A172 (cell line): ENCODE measurements around the gene SPACDR. TPM values are rescaled to one million over a fixed set of nuclear protein-coding genes. Genes with fewer than 3 reads are reported as not detected.
A peak's percentile ranks its signal among the peaks of the same experiment; 100 is the strongest.
"Not testable (repeated sequence)": the region's sequence is repeated elsewhere in the genome, so short reads cannot be mapped to it uniquely, and the experiment has no call there.

Source experiments
- DNase-seq: peaks from one replicate; pipeline ENCODE4 v3.0.0-alpha.2; 2015; ENCODE audit warnings: low spot score
- total RNA-seq: library from RNA; depleted of rRNA; stranded (reverse); fragments of >200 nt; shearing (Covaris generic); gene quantifications from 2 replicates; pipeline ENCODE4 v1.2.3, GENCODE V29; 2014

The SPACDR gene
- total RNA-seq, 1 experiment from 2014 or later = 8.3 TPM

DNA sequence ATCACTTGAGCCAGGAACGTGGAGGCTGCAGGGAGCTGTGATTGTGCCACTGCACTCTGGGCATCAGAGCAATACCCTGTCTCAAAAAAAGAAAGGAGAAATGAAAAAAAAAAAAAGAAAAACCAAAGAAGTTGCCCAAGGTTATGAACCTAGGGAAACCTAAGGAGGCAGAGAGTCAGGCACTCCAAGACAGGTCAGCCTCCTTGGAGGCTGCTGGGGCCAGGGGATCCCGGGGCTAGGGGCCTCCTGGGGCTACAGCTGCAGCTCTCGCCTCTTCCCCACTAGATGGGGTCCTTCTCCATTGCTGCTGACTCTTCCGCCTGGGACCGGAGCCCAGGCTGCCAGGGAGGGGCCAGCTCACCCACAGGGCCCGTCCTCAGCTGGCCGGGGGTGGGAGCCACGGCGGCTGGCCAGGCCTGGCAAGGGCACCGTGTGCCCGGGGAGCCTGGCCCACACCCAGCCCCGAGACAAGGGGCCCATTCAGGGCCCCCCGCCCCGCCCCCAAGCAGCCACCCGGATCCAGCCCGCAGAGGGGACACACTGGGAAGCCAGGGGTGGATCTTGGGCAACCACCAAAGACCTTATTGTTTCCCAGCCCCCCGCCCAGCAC is 1.7 kb upstream of the SPACDR start:
- DNase-seq = peak; percentile 81

DNA sequence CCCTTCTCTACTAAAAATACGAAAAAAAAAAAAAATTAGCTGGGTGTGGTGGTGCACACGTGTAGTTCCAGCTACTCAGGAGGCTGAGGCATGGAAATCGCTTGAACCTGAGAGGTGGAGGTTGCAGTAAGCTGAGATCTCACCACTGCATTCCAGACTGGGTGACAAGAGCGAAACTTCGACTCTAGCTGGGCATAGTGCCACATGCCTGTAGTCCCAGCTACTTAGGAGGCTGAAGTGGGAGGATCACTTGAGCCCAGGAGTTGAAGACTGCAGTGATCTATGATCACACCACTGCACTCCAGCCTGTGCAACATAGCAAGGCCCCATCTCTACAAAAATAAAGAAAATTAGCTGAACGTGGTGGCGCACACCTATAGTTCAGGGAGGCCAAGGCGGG is 1.2 kb upstream of the SPACDR start:
- DNase-seq = peak; percentile 52

DNA sequence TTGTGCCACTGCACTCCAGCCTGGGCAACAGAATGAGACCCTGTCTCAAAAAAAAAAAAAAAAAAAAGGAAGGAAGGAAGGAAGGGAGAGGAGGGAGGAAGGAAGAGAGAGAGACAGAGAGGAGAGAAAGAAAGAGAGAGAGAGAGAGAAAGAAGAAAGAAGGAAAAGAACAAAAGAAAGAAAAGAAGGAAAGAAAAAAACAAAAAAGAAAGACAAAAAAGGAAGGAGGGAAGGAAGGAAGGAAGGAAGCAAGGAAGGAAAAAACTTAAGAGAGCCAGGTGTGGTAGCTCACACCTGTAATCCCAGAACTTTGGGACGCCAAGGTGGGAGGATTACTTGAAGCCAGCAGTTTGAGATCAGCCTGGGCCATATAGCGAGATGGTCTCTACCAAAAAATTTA is 731 bp upstream of the SPACDR start:
- DNase-seq = no peak

DNA sequence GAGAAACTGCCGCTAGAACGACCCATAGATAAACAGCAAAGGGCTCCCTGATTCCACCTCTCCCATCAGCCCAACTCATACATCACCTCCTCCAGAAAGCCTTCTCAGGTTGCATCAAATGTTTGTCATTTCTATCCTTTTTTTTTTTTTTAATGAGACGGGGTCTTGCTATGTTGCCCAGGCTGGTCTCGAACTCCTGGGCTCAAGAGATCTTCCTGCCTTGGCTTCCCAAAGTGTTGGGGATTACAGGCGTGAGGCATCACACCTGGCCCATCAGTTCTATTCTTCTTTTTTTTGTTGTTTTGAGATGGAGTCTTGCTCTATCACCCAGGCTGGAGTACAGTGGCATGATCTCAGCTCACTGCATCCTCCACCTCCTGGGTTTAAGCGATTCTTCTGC is 7.0 kb downstream of the SPACDR start:
- no peak for DNase-seq

DNA sequence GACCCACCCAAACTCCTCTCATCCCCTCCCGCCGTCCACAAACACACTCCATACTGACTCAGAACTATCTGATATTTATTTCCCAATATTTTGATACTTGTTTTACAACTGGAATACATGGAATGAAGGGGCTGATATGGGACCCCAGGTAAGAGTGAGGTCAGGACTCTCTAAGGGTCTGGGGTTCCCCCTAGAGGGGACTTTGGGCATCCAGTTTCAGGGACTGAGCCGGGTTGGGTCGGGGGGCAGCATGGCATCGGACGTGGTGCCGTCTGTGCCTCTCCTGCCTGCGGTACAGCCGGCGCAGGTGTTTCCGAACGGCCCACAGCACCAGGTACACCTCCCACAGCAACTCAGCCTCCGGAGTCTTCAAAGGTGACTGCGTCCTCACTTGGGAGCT is 7.5 kb downstream of the SPACDR start:
- no peak for DNase-seq

DNA sequence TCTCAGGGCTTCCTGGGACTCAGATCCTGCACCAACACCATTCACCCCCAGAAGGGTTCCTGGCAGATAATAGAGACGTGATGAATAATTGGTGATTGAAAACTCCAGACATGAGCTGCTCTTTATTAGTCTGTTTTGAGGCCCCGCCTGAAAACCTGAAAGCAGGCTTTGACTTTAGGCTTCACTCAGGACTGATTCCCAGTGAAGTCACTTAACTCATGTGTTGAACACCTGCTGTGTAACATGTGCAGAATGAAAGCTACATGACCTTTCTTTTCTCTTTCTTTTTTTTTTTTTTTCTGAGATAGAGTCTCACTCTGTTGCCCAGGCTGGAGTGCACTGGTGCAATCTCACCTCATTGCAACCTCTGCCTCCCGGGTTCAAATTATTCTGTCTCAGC is 8.9 kb downstream of the SPACDR start:
- no peak for DNase-seq

DNA sequence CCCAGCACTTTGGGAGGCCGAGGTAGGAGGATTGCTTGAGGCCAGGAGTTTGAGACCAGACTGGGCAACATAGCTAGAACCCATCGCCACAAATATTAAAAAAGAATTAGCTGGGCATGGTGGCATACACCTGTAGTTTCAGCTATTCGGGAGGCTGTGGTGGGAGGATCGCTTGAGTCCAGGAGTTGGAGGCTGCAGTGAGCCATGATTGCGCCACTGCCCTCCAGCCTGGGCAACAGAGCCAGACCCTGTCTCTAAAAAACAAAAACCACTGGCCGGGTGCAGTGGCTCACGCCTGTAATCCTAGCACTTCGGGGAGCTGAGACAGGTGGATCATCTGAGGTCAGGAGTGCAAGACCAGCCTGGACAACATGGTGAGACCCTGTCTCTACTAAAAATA is 10.2 kb downstream of the SPACDR start:
- not testable (repeated sequence) for DNase-seq

DNA sequence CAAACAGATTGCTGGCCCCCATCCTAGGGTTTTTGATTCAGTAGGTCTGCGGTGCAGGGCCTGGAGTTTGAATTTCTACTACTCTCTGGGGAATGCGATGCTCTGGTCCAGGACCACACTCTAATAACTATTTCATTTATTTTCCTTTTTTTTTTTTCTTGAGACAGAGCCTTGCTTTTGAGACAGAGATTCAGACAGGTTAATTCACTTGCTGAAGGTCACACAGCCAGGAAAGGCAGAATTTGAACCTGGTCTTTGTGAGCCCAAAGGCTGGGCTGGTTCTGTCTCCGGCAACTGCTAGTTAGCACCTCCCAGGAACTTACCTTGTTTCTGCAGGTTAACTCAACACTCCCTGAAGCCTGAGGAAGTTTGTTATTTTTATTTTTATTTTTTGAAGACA is 11.5 kb downstream of the SPACDR start:
- no peak for DNase-seq

DNA sequence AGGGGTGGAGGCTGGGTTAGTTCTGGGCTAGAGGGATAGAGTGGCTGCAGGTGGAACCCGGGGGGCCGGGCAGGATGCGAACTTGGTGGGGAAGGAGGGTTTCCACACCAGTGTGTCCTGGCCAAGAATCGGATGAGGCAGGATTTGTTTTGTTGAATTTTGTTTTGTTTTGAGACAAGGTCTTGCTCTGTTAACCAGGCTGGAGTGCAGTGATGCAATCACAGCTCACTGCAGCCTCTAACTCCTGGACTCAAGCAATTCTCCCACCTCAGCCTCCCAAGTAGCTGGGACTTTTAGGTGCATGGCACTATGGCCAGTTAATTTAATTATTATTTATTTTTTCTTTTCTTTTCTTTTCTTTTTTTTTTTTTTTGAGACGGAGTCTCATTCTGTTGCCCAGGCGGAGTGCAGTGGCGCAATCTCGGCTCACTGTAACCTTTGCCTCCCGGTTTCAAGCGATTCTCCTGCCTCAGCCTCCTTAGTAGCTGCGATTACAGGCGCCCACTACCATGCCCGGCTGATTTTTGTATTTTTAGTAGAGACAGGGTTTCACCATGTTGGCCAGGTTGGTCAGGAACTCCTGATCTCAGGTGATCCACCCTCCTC is 14.8 kb downstream of the SPACDR start:
- no peak for DNase-seq

DNA sequence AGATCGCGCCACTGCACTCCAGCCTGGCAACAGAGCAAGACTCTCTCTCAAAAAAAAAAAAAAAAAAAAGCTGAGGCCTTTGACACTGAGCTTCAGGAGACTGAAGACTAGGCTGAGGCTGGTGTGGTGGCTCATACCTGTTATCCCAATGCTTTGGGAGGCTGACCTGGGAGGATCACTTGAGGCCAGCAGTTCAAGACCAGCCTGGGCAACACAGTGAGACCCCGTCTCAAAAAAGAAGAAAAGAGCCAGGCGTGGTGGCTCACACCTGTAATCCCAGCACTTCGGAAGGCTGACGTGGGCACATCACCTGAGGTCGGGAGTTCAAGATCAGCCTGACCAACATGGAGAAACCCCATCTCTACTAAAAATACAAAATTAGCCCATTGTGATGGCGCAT is 16.7 kb downstream of the SPACDR start:
- not testable (repeated sequence) for DNase-seq

DNA sequence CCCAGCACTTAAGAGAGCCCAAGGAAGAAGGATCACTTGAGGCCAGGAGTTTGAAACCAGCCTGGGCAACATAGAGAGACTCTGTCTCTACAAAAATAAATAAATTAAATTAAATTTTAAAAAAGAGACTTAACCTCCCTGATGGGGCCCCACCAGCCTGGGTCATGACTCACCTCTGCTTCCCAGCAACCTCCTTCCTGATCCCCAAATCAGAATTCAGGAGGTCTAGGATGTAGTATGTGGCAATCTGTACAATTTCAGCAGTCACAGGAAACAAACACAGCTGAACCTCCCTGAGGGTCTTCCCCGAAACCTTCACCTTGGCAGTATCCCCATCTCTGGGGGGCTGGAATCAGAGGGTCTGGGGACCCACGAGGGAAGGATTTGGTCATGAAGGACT is 18.0 kb downstream of the SPACDR start:
- DNase-seq = peak; percentile 33

DNA sequence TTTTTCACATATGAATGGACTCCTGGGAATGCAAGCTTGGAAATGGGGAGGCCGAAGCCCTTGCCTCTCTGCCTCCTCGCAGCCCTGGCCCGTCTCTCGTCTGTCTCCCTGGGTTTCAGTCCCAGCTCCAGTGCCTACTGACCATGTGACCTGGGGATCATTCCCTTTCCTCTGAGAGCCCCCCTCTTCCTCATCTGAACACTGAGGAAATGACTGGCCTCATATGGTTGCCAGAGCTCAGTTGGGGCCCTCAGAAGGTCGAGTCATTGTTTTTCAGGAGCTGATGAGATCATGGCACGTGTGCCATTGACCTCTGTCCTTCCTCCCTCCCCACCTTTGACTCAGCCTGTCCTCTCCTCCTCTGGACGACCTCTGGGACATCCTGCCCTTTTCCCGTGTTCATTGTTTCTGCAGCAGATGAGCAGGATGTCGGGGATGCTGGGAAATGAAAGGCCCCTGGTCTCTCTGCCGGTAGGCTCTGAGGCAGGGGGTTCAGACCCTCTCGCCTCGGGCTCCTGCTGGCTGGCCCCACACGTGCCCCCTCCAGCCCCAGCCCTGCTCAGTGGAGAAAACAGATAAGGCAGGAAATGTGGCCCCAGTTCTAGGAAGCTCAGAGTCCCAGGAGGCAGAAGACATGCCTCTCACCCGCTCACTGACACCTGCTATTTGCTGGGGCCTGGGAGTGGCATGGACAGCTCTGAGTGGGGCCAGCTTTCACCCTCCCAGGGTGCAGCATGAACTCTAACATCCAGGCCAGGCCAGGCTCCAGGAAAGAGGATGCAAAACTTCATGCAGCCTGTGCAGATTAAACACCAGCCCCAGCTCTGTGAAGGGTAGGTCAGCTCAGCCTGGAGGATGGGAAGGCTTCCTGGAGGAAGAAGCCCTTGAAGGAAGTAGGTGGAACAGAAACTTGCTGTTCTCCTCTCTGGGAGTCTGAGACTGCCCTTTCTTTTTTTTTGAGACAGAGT is 19.5 kb downstream of the SPACDR start:
- peak; percentile 80 for DNase-seq

DNA sequence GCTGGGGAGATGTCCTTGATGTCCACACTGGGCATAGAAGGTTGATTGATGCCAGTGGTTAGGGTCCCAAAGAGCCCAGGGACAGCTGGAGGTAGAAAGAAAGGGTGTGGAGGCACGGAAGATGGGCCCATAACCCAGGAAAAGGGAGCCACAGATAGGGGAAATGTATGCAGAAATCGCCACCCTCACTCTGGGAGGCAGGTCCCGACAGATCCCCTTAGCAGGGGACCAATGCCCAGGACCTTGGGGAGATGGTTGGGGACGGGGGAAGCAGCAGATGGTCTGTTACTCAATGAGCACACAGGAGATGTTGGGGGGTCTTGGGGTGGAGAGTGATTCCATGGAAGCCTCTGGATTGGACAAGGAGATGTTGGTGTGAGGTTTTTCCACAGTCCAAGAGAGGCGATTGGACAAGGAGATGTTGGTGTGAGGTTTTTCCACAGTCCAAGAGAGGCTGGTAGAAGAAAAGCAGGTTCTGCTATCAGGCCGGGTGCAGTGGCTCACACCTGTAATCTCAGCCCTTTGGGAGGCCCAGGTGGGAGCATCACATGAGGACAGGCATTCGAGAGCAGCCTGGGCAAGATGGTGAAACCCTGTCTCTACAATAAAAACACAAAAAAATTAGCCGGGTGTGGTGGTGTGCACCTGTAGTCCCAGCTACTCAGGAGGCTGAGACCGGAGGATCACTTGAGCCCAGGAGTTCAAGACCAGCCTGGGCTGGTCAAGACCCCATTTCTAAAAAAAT is 20.8 kb downstream of the SPACDR start:
- DNase-seq = no peak

DNA sequence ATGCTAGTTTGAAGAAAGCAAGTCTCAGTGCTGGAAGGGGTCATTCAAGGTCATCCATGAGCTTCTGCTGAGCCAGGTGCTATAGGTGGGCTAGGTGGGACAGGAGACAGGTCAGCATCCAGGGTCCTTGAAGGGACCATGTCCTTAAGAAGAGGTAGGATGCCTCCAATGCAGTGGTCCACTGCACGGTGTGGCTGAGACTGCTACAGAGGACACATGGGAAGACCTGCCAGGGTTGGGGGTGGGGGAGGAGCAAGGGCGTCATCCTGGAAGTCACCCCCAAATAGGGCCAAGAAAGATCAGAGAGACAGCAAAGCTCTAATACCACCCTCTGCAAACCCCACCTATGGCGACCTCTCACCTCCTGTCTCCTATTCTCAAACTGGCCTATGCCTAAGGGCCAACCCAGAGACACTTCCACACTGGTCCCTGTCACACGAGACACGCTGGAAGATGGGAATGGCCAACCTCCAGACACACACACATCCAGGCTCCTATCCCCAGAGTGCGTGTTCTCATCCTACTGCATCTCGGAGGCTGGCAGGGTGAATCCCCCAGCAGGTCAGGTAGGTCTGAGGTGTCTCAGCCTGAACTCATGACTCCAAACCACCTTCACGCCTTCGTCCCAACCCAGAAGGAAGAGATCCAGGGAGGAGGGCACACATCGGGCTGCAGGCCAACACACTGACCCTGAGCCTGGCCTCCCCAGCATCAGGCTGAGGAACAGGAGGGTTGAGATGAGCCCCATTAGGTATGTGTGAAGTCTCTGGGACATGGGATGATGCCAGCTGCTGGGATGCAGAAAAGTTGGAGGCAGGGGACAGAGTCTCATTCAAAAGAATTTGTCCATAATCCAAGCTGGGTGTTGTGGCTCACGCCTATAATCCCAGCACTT is 22.2 kb downstream of the SPACDR start:
- DNase-seq = no peak

DNA sequence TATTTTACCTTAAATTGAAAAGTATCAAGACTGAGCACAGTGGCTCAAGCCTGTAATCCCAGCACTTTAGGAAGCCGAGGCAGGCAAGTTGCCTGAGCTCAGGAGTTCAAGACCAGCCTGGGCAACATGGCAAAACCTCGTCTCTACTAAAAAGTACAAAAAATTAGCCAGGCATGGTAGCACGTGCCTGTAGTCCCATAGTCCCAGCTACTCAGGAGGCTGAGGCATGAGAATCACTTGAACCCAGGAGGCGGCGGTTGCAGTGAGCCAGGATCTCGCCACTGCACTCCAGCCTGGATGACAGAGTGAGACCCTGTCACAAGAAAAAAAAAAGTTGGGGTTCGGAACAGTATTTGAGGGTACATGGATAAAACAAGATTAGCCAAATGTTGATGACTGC is 24.8 kb downstream of the SPACDR start:
- DNase-seq = not testable (repeated sequence)

DNA sequence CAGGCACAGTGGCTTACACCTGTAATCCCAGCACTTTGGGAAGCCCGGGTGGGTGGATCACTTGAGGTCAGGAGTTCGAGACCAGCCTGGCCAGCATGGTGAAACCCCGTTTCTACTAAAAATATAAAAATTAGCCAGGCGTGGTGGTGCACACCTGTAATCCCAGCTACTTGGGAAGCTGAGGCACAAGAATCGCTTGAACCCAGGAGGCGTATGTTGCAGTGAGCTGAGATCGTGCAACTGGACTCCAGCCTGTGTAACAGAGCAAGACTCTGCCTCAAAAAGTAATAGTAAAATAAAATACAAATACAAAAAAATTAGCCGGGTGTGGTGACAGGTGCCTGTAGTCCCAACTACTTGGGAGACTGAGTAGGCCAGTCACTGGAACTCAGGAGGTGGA is 25.3 kb downstream of the SPACDR start:
- DNase-seq = not testable (repeated sequence)

DNA sequence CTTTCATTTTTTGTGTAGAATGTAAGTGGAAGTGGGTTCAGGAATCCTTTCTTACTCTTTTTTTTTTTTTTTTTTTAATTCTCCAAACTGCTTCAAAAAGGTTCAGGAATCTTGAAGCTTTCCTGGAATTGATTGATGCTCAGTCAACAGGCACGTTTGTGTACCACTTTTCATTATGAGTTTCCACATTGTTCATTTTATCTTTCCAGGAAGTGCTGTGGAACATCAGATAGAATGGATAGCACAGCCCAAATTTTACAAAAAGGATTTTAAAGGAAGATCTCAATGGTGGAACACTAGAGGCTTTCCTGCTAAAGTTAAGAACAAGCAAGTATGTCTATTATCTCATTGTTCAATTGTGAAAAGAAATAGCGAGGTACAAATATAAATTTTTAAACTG is 25.9 kb downstream of the SPACDR start:
- DNase-seq = no peak

DNA sequence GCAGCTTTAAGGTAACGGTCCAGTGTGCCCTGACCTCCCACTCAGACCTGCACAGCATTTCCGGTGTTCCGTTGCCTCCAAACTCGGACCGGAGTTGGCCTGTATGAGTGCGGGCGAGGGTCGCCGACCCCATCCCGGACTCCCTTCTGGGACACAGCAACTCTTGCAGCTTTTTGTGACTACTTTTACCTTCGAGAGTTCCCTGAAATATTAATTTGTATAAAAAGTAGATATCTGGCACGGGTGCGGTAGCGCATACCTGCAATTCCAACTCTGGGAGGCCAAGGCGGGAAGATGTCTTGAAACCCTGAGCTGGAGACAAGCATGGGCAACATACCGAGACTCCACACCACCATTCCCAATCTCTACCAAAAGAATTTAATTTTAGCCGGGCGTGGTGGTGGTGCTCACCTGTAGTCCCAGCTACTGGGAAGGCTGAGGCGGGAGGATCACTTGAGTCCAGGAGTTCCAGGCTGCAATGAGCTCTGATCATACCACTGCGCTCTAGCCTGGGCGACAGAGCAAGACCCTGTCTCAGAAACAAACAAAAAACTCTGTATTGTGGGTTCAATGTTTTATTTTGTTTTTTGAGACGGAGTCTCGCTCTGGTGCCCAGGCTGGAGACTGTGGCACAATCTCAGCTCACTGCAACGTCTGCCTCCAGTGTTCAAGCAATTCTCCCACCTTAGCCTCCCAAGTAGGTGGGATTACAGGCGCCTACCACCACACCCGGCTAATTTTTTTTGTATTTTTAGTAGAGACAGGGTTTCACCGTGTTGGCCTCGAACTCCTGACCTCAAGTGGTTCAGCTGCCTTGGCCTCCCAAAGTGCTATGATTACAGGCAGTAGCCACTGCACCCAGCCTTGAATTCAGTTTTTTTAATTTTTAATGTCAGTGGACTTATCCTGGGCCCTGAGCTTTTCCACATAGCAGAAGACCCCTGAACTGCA is 26.6 kb downstream of the SPACDR start:
- DNase-seq = no peak

DNA sequence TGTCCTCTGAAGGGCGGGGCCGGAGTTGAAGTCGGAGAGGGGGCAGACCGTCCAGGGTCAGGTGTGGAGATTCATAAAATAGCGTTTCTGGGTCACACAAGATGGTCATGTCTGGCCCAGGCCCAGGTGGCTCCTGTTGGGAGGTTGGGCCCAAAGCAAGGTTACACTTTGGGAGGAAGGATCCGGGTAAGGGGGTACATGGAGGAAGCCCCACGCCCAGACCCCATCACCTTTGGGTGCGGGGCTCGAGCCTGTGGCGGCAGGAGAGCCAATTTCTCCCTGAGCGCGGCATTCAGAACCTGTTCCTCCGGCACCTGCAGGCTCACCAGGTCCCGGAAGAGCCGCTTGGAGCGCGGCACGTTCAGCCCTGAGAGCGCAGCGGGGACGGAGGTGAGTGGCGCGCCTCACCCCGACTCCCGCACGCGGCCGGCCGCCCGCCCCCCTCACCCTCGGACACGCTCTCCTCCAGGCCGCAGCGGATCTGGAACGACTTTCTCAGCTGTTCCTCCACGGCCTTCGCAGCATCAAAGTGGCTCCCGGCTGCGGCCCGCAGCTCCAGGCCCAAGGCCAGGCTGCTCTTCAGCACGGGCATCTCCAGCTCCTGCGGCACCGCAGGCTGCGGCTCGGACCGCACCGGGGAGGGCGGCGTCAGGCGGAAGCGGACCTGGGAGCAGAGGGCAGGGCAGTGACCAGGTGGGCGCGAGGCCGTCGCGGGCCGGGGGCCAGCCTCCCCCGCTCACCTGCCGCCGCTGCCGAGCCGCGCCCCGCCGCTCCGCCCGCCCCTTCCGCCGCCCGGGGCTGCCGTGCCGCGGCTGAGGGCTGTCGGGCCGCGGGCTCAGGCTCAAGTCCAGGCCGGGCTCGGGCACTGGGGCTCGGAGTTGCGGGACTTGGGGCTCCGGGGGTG is 28.4 kb downstream of the SPACDR start:
- peak; percentile 13 for DNase-seq
